ENCODE measurements around the gene OBP2B.
A peak's percentile ranks its signal among the peaks of the same experiment; 100 is the strongest.
"Not testable (repeated sequence)": the region's sequence is repeated elsewhere in the genome, so short reads cannot be mapped to it uniquely, and the experiment has no call there.

The OBP2B gene

GRCh38 chr9:133208880-133209300 lies at the start of gene OBP2B:
OBP2B (minus strand) TSS chr9:133209250; CDS start chr9:133209199, 51 bp downstream.
- H3K4me3 Mint-ChIP-seq; DNase-seq (ENCODE audit: low spot score); H3K27me3 Mint-ChIP-seq (ENCODE audit: low read depth); H3K9me3 Mint-ChIP-seq; H3K36me3 Mint-ChIP-seq (ENCODE audit: low read depth); H3K4me1 Mint-ChIP-seq (ENCODE audit: low read depth); H3K27ac Mint-ChIP-seq: not testable (repeated sequence)

GRCh38 chr9:133258061-133259015 lies 49.3 kb upstream of the OBP2B start:
- no peaks in the 10 kb centered on the region for H3K27me3 Mint-ChIP-seq (ENCODE audit: low read depth)
- no peak for DNase-seq (ENCODE audit: low spot score)

GRCh38 chr9:133257465-133257956 lies 48.5 kb upstream of the OBP2B start:
- Mint-ChIP-seq H3K27me3 (ENCODE audit: low read depth) (no peaks in the 10 kb centered on the region), H3K36me3 (ENCODE audit: low read depth) (no peaks in the 10 kb centered on the region), H3K4me3 (no peak overlapping the region), H3K9me3 (no peaks in the 10 kb centered on the region), H3K4me1 (ENCODE audit: low read depth) (peaks cover 6% of the 10 kb centered on the region), H3K27ac (no peak overlapping the region)
- DNase-seq (ENCODE audit: low spot score), result no peak

More at GRCh38 chr9:133258061-133259015, 49.3 kb upstream of the OBP2B start:
- no peak overlapping the region for H3K4me3 Mint-ChIP-seq
- no peaks in the 10 kb centered on the region for H3K36me3 Mint-ChIP-seq (ENCODE audit: low read depth)
- no peak overlapping the region for H3K27ac Mint-ChIP-seq
- H3K9me3 Mint-ChIP-seq, result no peaks in the 10 kb centered on the region
- peaks cover under 1% of the 10 kb centered on the region for H3K4me1 Mint-ChIP-seq (ENCODE audit: low read depth)

DNA sequence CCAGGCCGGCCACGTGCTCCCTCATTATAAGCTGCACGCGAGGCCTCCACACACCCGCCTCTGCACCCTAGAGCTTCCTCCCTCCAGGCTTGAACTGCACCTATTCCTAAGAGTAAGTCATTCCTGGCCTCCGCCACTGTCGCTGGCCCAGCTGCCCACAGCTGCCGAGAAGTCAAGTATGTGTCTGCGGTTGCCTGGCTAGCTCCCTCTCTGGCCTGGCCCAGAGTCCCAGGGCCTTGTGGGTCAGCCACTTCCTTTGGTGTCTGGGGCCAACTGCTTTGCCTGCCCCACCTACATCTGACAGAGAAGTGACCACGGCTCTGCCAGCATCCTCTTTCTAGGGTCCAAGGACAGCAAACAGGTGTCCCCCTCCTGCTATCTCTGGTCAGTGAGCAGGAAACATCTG lies 47.6 kb upstream of the OBP2B start:
- Mint-ChIP-seq H3K36me3 (ENCODE audit: low read depth) (no peaks in the 10 kb centered on the region), H3K4me1 (ENCODE audit: low read depth) (peaks cover 6% of the 10 kb centered on the region), H3K27me3 (ENCODE audit: low read depth) (no peaks in the 10 kb centered on the region), H3K4me3 (no peak overlapping the region), H3K9me3 (no peaks in the 10 kb centered on the region), H3K27ac (no peak overlapping the region)
- DNase-seq (ENCODE audit: low spot score), result no peak

DNA sequence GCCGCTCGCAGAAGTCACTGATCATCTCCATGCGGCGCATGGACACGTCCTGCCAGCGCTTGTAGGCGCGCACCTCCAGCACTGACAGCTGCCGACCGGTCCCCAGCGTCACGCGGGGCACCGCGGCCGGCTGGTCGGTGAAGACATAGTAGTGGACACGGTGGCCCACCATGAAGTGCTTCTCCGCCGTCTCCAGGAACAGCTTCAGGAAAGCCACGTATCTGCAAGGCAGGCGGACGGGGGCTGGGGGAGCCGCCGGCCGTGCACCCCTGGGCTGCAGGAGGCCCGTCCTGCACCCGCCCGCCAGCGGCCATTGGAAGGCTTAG lies 47.0 kb upstream of the OBP2B start:
- no peak overlapping the region for H3K27ac Mint-ChIP-seq
- no peak overlapping the region for H3K4me3 Mint-ChIP-seq
- no peaks in the 10 kb centered on the region for H3K9me3 Mint-ChIP-seq
- H3K36me3 Mint-ChIP-seq (ENCODE audit: low read depth), result no peaks in the 10 kb centered on the region
- H3K27me3 Mint-ChIP-seq (ENCODE audit: low read depth), result no peaks in the 10 kb centered on the region
- H3K4me1 Mint-ChIP-seq (ENCODE audit: low read depth), result peaks cover 6% of the 10 kb centered on the region
- no peak for DNase-seq (ENCODE audit: low spot score)

- no peak for DNase-seq (ENCODE audit: low spot score)
- Mint-ChIP-seq H3K9me3 (no peaks in the 10 kb centered on the region), H3K27me3 (ENCODE audit: low read depth) (no peaks in the 10 kb centered on the region), H3K4me3 (no peak overlapping the region), H3K27ac (no peak overlapping the region), H3K4me1 (ENCODE audit: low read depth) (peaks cover 6% of the 10 kb centered on the region), H3K36me3 (ENCODE audit: low read depth) (no peaks in the 10 kb centered on the region)
Observed at GRCh38 chr9:133255371-133256135, 46.5 kb upstream of the OBP2B start.

DNA sequence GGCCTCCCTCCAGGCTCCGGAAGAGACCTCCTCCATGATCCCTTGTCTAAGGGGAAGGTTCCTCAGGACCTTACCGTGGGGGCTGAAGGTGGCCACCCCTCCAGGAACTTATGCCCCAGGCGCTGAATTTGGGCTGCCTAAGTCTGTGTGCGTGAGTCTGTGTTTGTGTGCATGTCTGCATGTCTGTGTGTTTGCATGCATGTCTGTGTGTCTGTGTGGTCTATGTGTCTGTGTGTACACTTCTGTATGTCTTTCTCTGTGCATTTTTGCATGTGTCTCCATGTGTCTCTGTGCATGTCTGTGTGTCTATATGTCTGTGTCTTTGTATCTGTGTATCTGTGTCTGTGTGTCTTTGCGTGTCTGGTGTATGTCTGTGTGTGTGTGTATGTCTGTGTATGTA lies 45.4 kb upstream of the OBP2B start:
- no peaks in the 10 kb centered on the region for H3K9me3 Mint-ChIP-seq
- peaks cover 4% of the 10 kb centered on the region for H3K27me3 Mint-ChIP-seq (ENCODE audit: low read depth)
- H3K36me3 Mint-ChIP-seq (ENCODE audit: low read depth), result no peaks in the 10 kb centered on the region
- no peak for DNase-seq (ENCODE audit: low spot score)
- H3K27ac Mint-ChIP-seq, result no peak overlapping the region
- peaks cover 10% of the 10 kb centered on the region for H3K4me1 Mint-ChIP-seq (ENCODE audit: low read depth)
- H3K4me3 Mint-ChIP-seq, result no peak overlapping the region

- Mint-ChIP-seq H3K9me3 (no peaks in the 10 kb centered on the region), H3K27me3 (ENCODE audit: low read depth) (peaks cover 4% of the 10 kb centered on the region), H3K36me3 (ENCODE audit: low read depth) (no peaks in the 10 kb centered on the region), H3K27ac (no peak overlapping the region), H3K4me3 (no peak overlapping the region), H3K4me1 (ENCODE audit: low read depth) (peaks cover 21% of the 10 kb centered on the region)
- DNase-seq (ENCODE audit: low spot score), result no peak
Observed at GRCh38 chr9:133253268-133253667, 44.2 kb upstream of the OBP2B start.

GRCh38 chr9:133252301-133253020 lies 43.4 kb upstream of the OBP2B start:
- H3K9me3 Mint-ChIP-seq, result no peaks in the 10 kb centered on the region
- peaks cover 21% of the 10 kb centered on the region for H3K4me1 Mint-ChIP-seq (ENCODE audit: low read depth)
- H3K36me3 Mint-ChIP-seq (ENCODE audit: low read depth), result no peaks in the 10 kb centered on the region
- peak; percentile 18 for DNase-seq (ENCODE audit: low spot score)
- peak overlapping the region; percentile 57 for H3K4me3 Mint-ChIP-seq
- H3K27ac Mint-ChIP-seq, result peak overlapping the region; percentile 32
- H3K27me3 Mint-ChIP-seq (ENCODE audit: low read depth), result peaks cover 4% of the 10 kb centered on the region

GRCh38 chr9:133251773-133252172 lies 42.7 kb upstream of the OBP2B start:
- H3K9me3 Mint-ChIP-seq, result no peaks in the 10 kb centered on the region
- peaks cover 4% of the 10 kb centered on the region for H3K27me3 Mint-ChIP-seq (ENCODE audit: low read depth)
- peak overlapping the region; percentile 57 for H3K4me3 Mint-ChIP-seq
- H3K27ac Mint-ChIP-seq, result peak overlapping the region; percentile 32
- peaks cover 21% of the 10 kb centered on the region for H3K4me1 Mint-ChIP-seq (ENCODE audit: low read depth)
- H3K36me3 Mint-ChIP-seq (ENCODE audit: low read depth), result no peaks in the 10 kb centered on the region
- DNase-seq (ENCODE audit: low spot score), result no peak

DNA sequence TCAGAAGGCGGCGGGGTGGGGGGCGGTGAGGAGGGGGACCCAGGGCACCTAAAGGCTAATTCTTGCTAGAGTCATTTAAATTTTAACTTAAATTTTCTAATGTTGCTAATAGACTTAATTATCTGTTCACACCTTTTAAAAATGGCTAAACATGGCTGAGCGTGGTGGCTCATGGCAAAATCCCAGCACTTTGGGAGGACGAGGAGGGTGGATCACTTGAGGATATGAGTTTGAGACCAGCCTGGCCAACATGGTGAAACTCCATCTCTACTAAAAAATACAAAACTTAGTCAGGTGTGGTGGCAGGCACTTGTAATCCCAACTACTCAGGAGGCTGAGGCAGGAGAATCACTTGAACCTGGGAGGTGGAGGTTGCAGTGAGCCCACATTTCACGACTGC lies 42.2 kb upstream of the OBP2B start:
- not testable (repeated sequence) for H3K27me3 Mint-ChIP-seq (ENCODE audit: low read depth); DNase-seq (ENCODE audit: low spot score); H3K36me3 Mint-ChIP-seq (ENCODE audit: low read depth); H3K9me3 Mint-ChIP-seq; H3K27ac Mint-ChIP-seq
- Mint-ChIP-seq H3K4me3 (peak overlapping the region; percentile 57), H3K4me1 (ENCODE audit: low read depth) (peaks cover 21% of the 10 kb centered on the region)

GRCh38 chr9:133250741-133251170 lies 41.7 kb upstream of the OBP2B start:
- DNase-seq (ENCODE audit: low spot score), result no peak
- Mint-ChIP-seq H3K9me3 (no peaks in the 10 kb centered on the region), H3K36me3 (ENCODE audit: low read depth) (no peaks in the 10 kb centered on the region), H3K4me3 (no peak overlapping the region), H3K27ac (no peak overlapping the region), H3K4me1 (ENCODE audit: low read depth) (peaks cover 22% of the 10 kb centered on the region), H3K27me3 (ENCODE audit: low read depth) (peaks cover 4% of the 10 kb centered on the region)

- Mint-ChIP-seq H3K4me1 (ENCODE audit: low read depth) (peaks cover 22% of the 10 kb centered on the region), H3K36me3 (ENCODE audit: low read depth) (no peaks in the 10 kb centered on the region), H3K9me3 (no peaks in the 10 kb centered on the region), H3K27ac (peak overlapping the region; percentile 23), H3K27me3 (ENCODE audit: low read depth) (peaks cover 4% of the 10 kb centered on the region), H3K4me3 (peak overlapping the region; percentile 8)
- no peak for DNase-seq (ENCODE audit: low spot score)
Observed at GRCh38 chr9:133249337-133249736, 40.3 kb upstream of the OBP2B start.

All from T-helper 2 cell treated with Interferon-gamma antibody and Interleukin-4, amounts not matched to agents 5 μg/mL and 100 μg/mL, for 36 hours (primary cell).